OCI-LY1 (cell line): ENCODE measurements around the gene INPP5A.

ENCODE experiments used
- H2AFZ ChIP-seq: fragments of 200-600 bp; sonication (generic), shearing (Covaris generic); 2 replicates; pipeline ENCODE4 v1.6.0; 2014; ENCODE audit warnings: antibody characterized with exemption, mild to moderate bottlenecking, low read length
- H3F3A ChIP-seq: fragments of 200-600 bp; sonication (generic), shearing (Covaris generic); 2 replicates; pipeline ENCODE4 v1.6.0; 2014; ENCODE audit warnings: mild to moderate bottlenecking, antibody characterized with exemption, low read length, moderate library complexity; ENCODE audit not compliant: insufficient read depth
- H3K27ac ChIP-seq: fragments of 200-600 bp; sonication (generic); 2 replicates; pipeline ENCODE4 v1.5.1; 2014; ENCODE audit warnings: low read length, mixed run types, mild to moderate bottlenecking, low read depth; ENCODE audit not compliant: poor library complexity, severe bottlenecking
- H3K27me3 ChIP-seq: fragments of 200-600 bp; sonication (generic); 2 replicates; pipeline ENCODE4 v1.6.0; 2014; ENCODE audit warnings: antibody characterized with exemption, mild to moderate bottlenecking, low read length, moderate library complexity; ENCODE audit not compliant: insufficient read depth
- H3K36me3 ChIP-seq: fragments of 200-600 bp; sonication (generic); 2 replicates; pipeline ENCODE4 v1.6.1; 2014; ENCODE audit warnings: mild to moderate bottlenecking, antibody characterized with exemption, low read length, moderate library complexity, mixed read lengths; ENCODE audit not compliant: insufficient read depth
- H3K4me1 ChIP-seq: fragments of 200-600 bp; sonication (generic); 2 replicates; pipeline ENCODE4 v1.5.1; 2014; ENCODE audit warnings: mild to moderate bottlenecking, low read length, moderate library complexity; ENCODE audit not compliant: insufficient read depth, severe bottlenecking
- H3K4me2 ChIP-seq: fragments of 200-600 bp; sonication (generic), shearing (Covaris generic); 2 replicates; pipeline ENCODE4 v1.6.1; 2014; ENCODE audit warnings: low read length
- H3K4me3 ChIP-seq: fragments of 200-600 bp; sonication (generic); 2 replicates; pipeline ENCODE4 v1.5.1; 2014; ENCODE audit warnings: low read length, low read depth, mild to moderate bottlenecking, mixed read lengths; ENCODE audit not compliant: poor library complexity, severe bottlenecking
- H3K79me2 ChIP-seq: fragments of 200-600 bp; shearing (Covaris generic); 2 replicates; pipeline ENCODE4 v1.6.1; 2016; ENCODE audit warnings: mixed run types, low read length, mixed read lengths; ENCODE audit not compliant: insufficient read depth
- H3K9ac ChIP-seq: fragments of 200-600 bp; sonication (generic), shearing (Covaris generic); 2 replicates; pipeline ENCODE4 v1.6.1; 2014; ENCODE audit warnings: mild to moderate bottlenecking, low read length, mixed read lengths
- H3K9me2 ChIP-seq: fragments of 200-600 bp; sonication (generic), shearing (Covaris generic); 2 replicates; pipeline ENCODE4 v1.6.1; 2014; ENCODE audit warnings: low read depth, mild to moderate bottlenecking, low read length, mixed read lengths
- H3K9me3 ChIP-seq: fragments of 200-600 bp; shearing (Covaris generic); 2 replicates; pipeline ENCODE4 v1.6.1; 2014; ENCODE audit warnings: low read length, mixed read lengths
- H4K20me1 ChIP-seq: fragments of 200-600 bp; sonication (generic), shearing (Covaris generic); 2 replicates; pipeline ENCODE4 v1.6.0; 2016; ENCODE audit warnings: mild to moderate bottlenecking, low read length; ENCODE audit not compliant: insufficient read depth
- EZH2 ChIP-seq: fragments of 200-600 bp; sonication (generic), shearing (Covaris generic); IDR thresholded peaks from 2 replicates; pipeline ENCODE4 v1.8.0; 2017; ENCODE audit warnings: borderline replicate concordance, mixed run types, mild to moderate bottlenecking, antibody characterized with exemption, low read length, moderate library complexity, mixed read lengths
- TF ChIP-seq, protein P1 (sequence below): fragments of 200-600 bp; sonication (generic), shearing (Covaris generic); IDR thresholded peaks from 2 replicates; pipeline ENCODE4 v1.5.1; 2017; ENCODE audit warnings: mild to moderate bottlenecking, antibody characterized with exemption, low read length, moderate library complexity, mixed read lengths

The INPP5A gene

GRCh38 chr10:132728741-132729140 is 191.2 kb downstream of the INPP5A start:
- H3K9me2 ChIP-seq = no peaks in the 10 kb centered on the region
- no peaks in the 10 kb centered on the region for H3F3A ChIP-seq
- no peak overlapping the region for H3K9ac ChIP-seq
- H3K4me3 ChIP-seq = no peak overlapping the region
- H4K20me1 ChIP-seq = no peaks in the 10 kb centered on the region
- TF ChIP-seq, protein P1, sequence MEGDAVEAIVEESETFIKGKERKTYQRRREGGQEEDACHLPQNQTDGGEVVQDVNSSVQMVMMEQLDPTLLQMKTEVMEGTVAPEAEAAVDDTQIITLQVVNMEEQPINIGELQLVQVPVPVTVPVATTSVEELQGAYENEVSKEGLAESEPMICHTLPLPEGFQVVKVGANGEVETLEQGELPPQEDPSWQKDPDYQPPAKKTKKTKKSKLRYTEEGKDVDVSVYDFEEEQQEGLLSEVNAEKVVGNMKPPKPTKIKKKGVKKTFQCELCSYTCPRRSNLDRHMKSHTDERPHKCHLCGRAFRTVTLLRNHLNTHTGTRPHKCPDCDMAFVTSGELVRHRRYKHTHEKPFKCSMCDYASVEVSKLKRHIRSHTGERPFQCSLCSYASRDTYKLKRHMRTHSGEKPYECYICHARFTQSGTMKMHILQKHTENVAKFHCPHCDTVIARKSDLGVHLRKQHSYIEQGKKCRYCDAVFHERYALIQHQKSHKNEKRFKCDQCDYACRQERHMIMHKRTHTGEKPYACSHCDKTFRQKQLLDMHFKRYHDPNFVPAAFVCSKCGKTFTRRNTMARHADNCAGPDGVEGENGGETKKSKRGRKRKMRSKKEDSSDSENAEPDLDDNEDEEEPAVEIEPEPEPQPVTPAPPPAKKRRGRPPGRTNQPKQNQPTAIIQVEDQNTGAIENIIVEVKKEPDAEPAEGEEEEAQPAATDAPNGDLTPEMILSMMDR = no peak
- no peak for TF ChIP-seq EZH2
- no peaks in the 10 kb centered on the region for H3K4me1 ChIP-seq
- no peaks in the 10 kb centered on the region for H3K36me3 ChIP-seq
- no peak overlapping the region for H3K27ac ChIP-seq
- H3K9me3 ChIP-seq = no peaks in the 10 kb centered on the region
- no peak overlapping the region for H2AFZ ChIP-seq
- no peaks in the 10 kb centered on the region for H3K27me3 ChIP-seq
- H3K79me2 ChIP-seq = no peaks in the 10 kb centered on the region
- no peak overlapping the region for H3K4me2 ChIP-seq

- Histone ChIP-seq H3K27me3 (no peaks in the 10 kb centered on the region), H3K4me3 (no peak overlapping the region), H3K4me2 (no peak overlapping the region), H3F3A (no peaks in the 10 kb centered on the region), H3K9me3 (no peaks in the 10 kb centered on the region), H3K36me3 (no peaks in the 10 kb centered on the region), H3K4me1 (no peaks in the 10 kb centered on the region), H3K79me2 (no peaks in the 10 kb centered on the region), H4K20me1 (no peaks in the 10 kb centered on the region), H2AFZ (no peak overlapping the region), H3K9me2 (no peaks in the 10 kb centered on the region), H3K9ac (no peak overlapping the region), H3K27ac (no peak overlapping the region)
- TF ChIP-seq, protein P1 = no peak
- no peak for TF ChIP-seq EZH2
Measured at GRCh38 chr10:132729810-132730572, 192.4 kb downstream of the INPP5A start.

GRCh38 chr10:132730573-132730953 is 193.0 kb downstream of the INPP5A start:
- TF ChIP-seq EZH2 = no peak
- TF ChIP-seq, protein P1 = no peak

More at GRCh38 chr10:132730573-132730953, 193.0 kb downstream of the INPP5A start:
- no peaks in the 10 kb centered on the region for H3K9me3 ChIP-seq
- H3K4me1 ChIP-seq = no peaks in the 10 kb centered on the region
- no peaks in the 10 kb centered on the region for H3F3A ChIP-seq
- H3K4me3 ChIP-seq = no peak overlapping the region
- H3K27me3 ChIP-seq = no peaks in the 10 kb centered on the region
- no peak overlapping the region for H3K27ac ChIP-seq
- no peaks in the 10 kb centered on the region for H3K36me3 ChIP-seq
- no peak overlapping the region for H2AFZ ChIP-seq
- H3K9me2 ChIP-seq = no peaks in the 10 kb centered on the region
- H3K79me2 ChIP-seq = no peaks in the 10 kb centered on the region
- no peaks in the 10 kb centered on the region for H4K20me1 ChIP-seq
- H3K4me2 ChIP-seq = no peak overlapping the region
- no peak overlapping the region for H3K9ac ChIP-seq
